ENCODE data around the gene POLR1A.

- no peak for TF ChIP-seq POLR2A (IDR thresholded peaks at IDR 0.05)
- TF ChIP-seq CTCF (IDR thresholded peaks at IDR 0.05 in 8 of 11, conservative IDR thresholded peaks at IDR 0.05 in 3 of 11) = no peak
These were observed 44.8 kb upstream of the POLR1A start for GRCh38 chr2:86150502-86150901.
